Measurements from ENCODE around the gene NDUFA8. TPM values are rescaled to one million over a fixed set of nuclear protein-coding genes. Genes with fewer than 3 reads are reported as not detected.

Gene NDUFA8
- total RNA-seq (2022; extraction: Qiagen RNA extraction) = 99.4 to 120 TPM (median 109 TPM) in 5 replicates

GRCh38 chr9:122159026-122159924 lies at the start of gene NDUFA8, which contains the start of gene MORN5:
Gene NDUFA8, minus strand, starts transcription at chr9:122159779. Its CDS starts 102 bp downstream, at chr9:122159677.
Gene MORN5, plus strand, starts transcription at chr9:122159908. Its CDS starts 65 bp downstream, at chr9:122159973.

Other genes starting within 250 kb of the NDUFA8 start
- 3.3 to 4.5 TPM (median 3.6 TPM) in 5 replicates for gene TTLL11, start 66.5 kb downstream of the NDUFA8 start, total RNA-seq (2022; extraction: Qiagen RNA extraction)
- not detected in 5 replicates for gene MORN5, start 129 bp upstream of the NDUFA8 start, total RNA-seq (2022; extraction: Qiagen RNA extraction)
- gene LHX6, start 69.2 kb upstream of the NDUFA8 start, total RNA-seq (2022; extraction: Qiagen RNA extraction) = 0.41 to 0.61 TPM (median 0.44 TPM) in 5 replicates
- gene RBM18, start 105.1 kb upstream of the NDUFA8 start, total RNA-seq (2022; extraction: Qiagen RNA extraction) = 14.4 to 20.8 TPM (median 19.6 TPM) in 5 replicates
- 62.9 to 83.8 TPM (median 64.0 TPM) in 5 replicates for gene MRRF, start 105.1 kb upstream of the NDUFA8 start, total RNA-seq (2022; extraction: Qiagen RNA extraction)
- 1.0 to 1.5 TPM (median 1.3 TPM) in 5 replicates for gene PTGS1, start 211.2 kb upstream of the NDUFA8 start, total RNA-seq (2022; extraction: Qiagen RNA extraction)

Data from A549 treated with CORT108297 at 1 μM for 4 hours (cell line).